Tibial artery (tissue), 4 donors: ENCODE results near the gene XRCC3.

Experiments
- DNase-seq, 2 donors: peaks; one replicate each; pipeline ENCODE4 v3.0.0-alpha.2; 2019
- H3K27ac ChIP-seq, 2 donors: fragments of 200-600 bp; sonication (generic) in 1 of 2; 1 replicate in 1 of 2; 2 replicates in 1 of 2; pipeline ENCODE4 v1.5.1; 2018 to 2019; ENCODE audit warnings: mild to moderate bottlenecking in 1 of 2
- H3K27me3 ChIP-seq, 2 donors: fragments of 200-600 bp; sonication (generic) in 1 of 2; one replicate each; pipeline versions ENCODE4 v1.5.1 to v1.6.0; 2016 to 2019
- H3K36me3 ChIP-seq, 3 donors: fragments of 200-600 bp; sonication (generic) in 2 of 3; one replicate each; pipeline ENCODE4 v1.5.1; 2016 to 2019; ENCODE audit warnings: mild to moderate bottlenecking in 2 of 3
- H3K4me1 ChIP-seq, 4 donors: fragments of 200-600 bp; sonication (generic) in 2 of 4; 1 replicate in 3 of 4; 2 replicates in 1 of 4; pipeline ENCODE4 v1.5.1; 2016 to 2019
- H3K4me3 ChIP-seq, 2 donors: fragments of 200-600 bp; sonication (generic) in 1 of 2; 1 replicate in 1 of 2; 2 replicates in 1 of 2; pipeline ENCODE4 v1.5.1; 2018 to 2019; ENCODE audit warnings: mild to moderate bottlenecking in 2 of 2
- H3K9me3 ChIP-seq, 3 donors: fragments of 200-600 bp; sonication (generic) in 1 of 3; one replicate each; pipeline ENCODE4 v1.5.1; 2016 to 2019
- CTCF ChIP-seq, 2 experiments: fragments of 200-600 bp in 1 of 2; fragments of 450-650 bp in 1 of 2; IDR thresholded peaks; one replicate each; pipeline ENCODE4 v1.5.1; 2017 to 2019; ENCODE audit warnings: antibody characterized with exemption in 2 of 2, mild to moderate bottlenecking in 1 of 2, moderate library complexity in 1 of 2
- intact Hi-C: fragments of 100-400 bp; cut with DNase I; formaldehyde crosslinking; loops from one replicate; pipeline ENCODE4 v1.15.0; 2023; ENCODE audit warnings: low total_unique reads

The XRCC3 gene

GRCh38 chr14:103714063-103714724 lies 1.1 kb downstream of the XRCC3 start:
- no peak for DNase-seq
- Histone ChIP-seq H3K27me3 (no peaks in the 10 kb centered on the region), H3K4me1 (peaks cover 0 to 75% (median 61%) of the 10 kb centered on the region in 4 donors), H3K27ac (no peak overlapping the region), H3K9me3 (no peaks in the 10 kb centered on the region), H3K36me3 (no peaks in the 10 kb centered on the region), H3K4me3 (no peak overlapping the region)
- TF ChIP-seq CTCF (IDR thresholded peaks at IDR 0.05): no peak
- intact Hi-C loops: no loop called here

- intact Hi-C loops: no loop called here
- H3K27me3 ChIP-seq: no peaks in the 10 kb centered on the region
- H3K36me3 ChIP-seq: no peaks in the 10 kb centered on the region
- no peaks in the 10 kb centered on the region for H3K9me3 ChIP-seq
- H3K4me3 ChIP-seq: no peak overlapping the region
- H3K27ac ChIP-seq: peak overlapping the region in 1 of 2 donors; percentile 62
- no peak for DNase-seq
- H3K4me1 ChIP-seq: peaks cover 0 to 75% (median 63%) of the 10 kb centered on the region in 4 donors
- no peak for TF ChIP-seq CTCF (IDR thresholded peaks at IDR 0.05)
Observed at GRCh38 chr14:103713304-103714062, 1.8 kb downstream of the XRCC3 start.

- Histone ChIP-seq H3K4me3 (no peak overlapping the region), H3K36me3 (peaks cover 0 to under 1% (median 0%) of the 10 kb centered on the region in 3 donors), H3K4me1 (peaks cover 0 to 75% (median 62%) of the 10 kb centered on the region in 4 donors), H3K9me3 (no peaks in the 10 kb centered on the region), H3K27ac (peak overlapping the region; percentile 62 to 77), H3K27me3 (no peaks in the 10 kb centered on the region)
- TF ChIP-seq CTCF (IDR thresholded peaks at IDR 0.05): no peak
- intact Hi-C loops: no loop called here
- DNase-seq: no peak
Observed at GRCh38 chr14:103712633-103713247, 2.5 kb downstream of the XRCC3 start.

GRCh38 chr14:103711516-103712431 lies 3.5 kb downstream of the XRCC3 start:
- TF ChIP-seq CTCF (IDR thresholded peaks at IDR 0.05): no peak
- intact Hi-C loops: no loop called here
- Histone ChIP-seq H3K4me1 (peaks cover 0 to 74% (median 53%) of the 10 kb centered on the region in 4 donors), H3K4me3 (no peak overlapping the region), H3K36me3 (peaks cover 0 to 10% (median 3%) of the 10 kb centered on the region in 3 donors), H3K9me3 (no peaks in the 10 kb centered on the region), H3K27me3 (no peaks in the 10 kb centered on the region), H3K27ac (peak overlapping the region; percentile 62 to 77)
- peak; percentile 68 to 89 for DNase-seq

- no peak for TF ChIP-seq CTCF (IDR thresholded peaks at IDR 0.05)
- Histone ChIP-seq H3K9me3 (no peaks in the 10 kb centered on the region), H3K27ac (peak overlapping the region; percentile 62 to 77), H3K4me3 (no peak overlapping the region), H3K4me1 (peaks cover 0 to 69% (median 49%) of the 10 kb centered on the region in 4 donors), H3K36me3 (peaks cover 0 to 19% (median 12%) of the 10 kb centered on the region in 3 donors), H3K27me3 (no peaks in the 10 kb centered on the region)
- DNase-seq: no peak
- intact Hi-C loops: no loop called here
Observed at GRCh38 chr14:103710771-103711377, 4.4 kb downstream of the XRCC3 start.
